HL-60 (cell line): ENCODE measurements around the gene BRSK2.

Source experiments
- DNase-seq, 2 experiments: peaks; one replicate each; pipeline ENCODE4 v3.0.0-alpha.2; 2010 to 2020; ENCODE audit warnings: low read depth in 1 of 2, low spot score in 1 of 2
- H3K27ac ChIP-seq: fragments of 250-450 bp; sonication (Bioruptor Pico); replicated peaks from 2 replicates; pipeline ENCODE4 v1.5.1; 2020; ENCODE audit warnings: mild to moderate bottlenecking, moderate library complexity
- H3K27me3 ChIP-seq: fragments of 250-450 bp; sonication (Bioruptor Pico); 2 replicates; pipeline ENCODE4 v1.5.1; 2021; ENCODE audit warnings: mild to moderate bottlenecking, moderate library complexity; ENCODE audit not compliant: insufficient read depth, poor library complexity, severe bottlenecking
- H3K4me3 ChIP-seq: replicated peaks from 2 replicates; pipeline ENCODE4 v1.5.1; 2011; ENCODE audit warnings: mild to moderate bottlenecking, control low read depth, low read length; ENCODE audit not compliant: insufficient read depth
- GABPA ChIP-seq: IDR thresholded peaks from 2 replicates; pipeline ENCODE4 v1.6.1; 2012; ENCODE audit warnings: low read depth
- POLR2AphosphoS5 ChIP-seq: IDR thresholded peaks from 2 replicates; pipeline ENCODE4 v1.6.1; 2012; ENCODE audit warnings: low read depth
- SPI1 ChIP-seq: IDR thresholded peaks from 2 replicates; pipeline ENCODE4 v1.6.1; 2012; ENCODE audit warnings: low read depth, mild to moderate bottlenecking, borderline replicate concordance
- TF ChIP-seq, protein P1 (sequence below): IDR thresholded peaks from 2 replicates; pipeline ENCODE4 v1.6.1; 2012; ENCODE audit warnings: low read depth; ENCODE audit not compliant: insufficient replicate concordance
- TF ChIP-seq, protein P2 (sequence below): IDR thresholded peaks from one replicate; pipeline ENCODE4 v1.5.1; 2011; ENCODE audit warnings: low read length, control low read depth, inconsistent platforms; ENCODE audit not compliant: insufficient read depth

Gene BRSK2

DNA sequence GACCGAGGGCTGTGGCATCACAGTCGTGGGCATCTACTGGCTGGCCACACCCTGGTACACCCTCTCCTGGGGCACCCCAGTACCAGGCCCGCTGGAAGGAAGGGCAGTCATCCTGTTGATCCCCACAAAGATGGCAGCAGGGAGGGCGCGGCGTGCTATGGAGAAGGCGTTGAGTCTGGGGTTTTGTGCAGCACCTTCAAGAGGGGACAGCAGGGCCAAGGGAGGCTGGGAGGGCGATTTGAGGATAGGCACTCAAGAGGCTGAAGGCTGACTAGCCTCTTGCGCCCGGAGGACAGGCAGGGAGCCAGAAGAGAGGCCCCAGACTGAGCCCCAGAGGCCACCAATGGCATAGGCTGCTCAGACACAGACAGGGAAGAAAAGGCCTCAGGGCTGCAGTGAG is 2.2 kb upstream of the BRSK2 start:
- peaks cover 47% of the 10 kb centered on the region for H3K27me3 ChIP-seq
- TF ChIP-seq POLR2AphosphoS5 (no peak), GABPA (no peak), SPI1 (no peak)
- TF ChIP-seq, protein P1, sequence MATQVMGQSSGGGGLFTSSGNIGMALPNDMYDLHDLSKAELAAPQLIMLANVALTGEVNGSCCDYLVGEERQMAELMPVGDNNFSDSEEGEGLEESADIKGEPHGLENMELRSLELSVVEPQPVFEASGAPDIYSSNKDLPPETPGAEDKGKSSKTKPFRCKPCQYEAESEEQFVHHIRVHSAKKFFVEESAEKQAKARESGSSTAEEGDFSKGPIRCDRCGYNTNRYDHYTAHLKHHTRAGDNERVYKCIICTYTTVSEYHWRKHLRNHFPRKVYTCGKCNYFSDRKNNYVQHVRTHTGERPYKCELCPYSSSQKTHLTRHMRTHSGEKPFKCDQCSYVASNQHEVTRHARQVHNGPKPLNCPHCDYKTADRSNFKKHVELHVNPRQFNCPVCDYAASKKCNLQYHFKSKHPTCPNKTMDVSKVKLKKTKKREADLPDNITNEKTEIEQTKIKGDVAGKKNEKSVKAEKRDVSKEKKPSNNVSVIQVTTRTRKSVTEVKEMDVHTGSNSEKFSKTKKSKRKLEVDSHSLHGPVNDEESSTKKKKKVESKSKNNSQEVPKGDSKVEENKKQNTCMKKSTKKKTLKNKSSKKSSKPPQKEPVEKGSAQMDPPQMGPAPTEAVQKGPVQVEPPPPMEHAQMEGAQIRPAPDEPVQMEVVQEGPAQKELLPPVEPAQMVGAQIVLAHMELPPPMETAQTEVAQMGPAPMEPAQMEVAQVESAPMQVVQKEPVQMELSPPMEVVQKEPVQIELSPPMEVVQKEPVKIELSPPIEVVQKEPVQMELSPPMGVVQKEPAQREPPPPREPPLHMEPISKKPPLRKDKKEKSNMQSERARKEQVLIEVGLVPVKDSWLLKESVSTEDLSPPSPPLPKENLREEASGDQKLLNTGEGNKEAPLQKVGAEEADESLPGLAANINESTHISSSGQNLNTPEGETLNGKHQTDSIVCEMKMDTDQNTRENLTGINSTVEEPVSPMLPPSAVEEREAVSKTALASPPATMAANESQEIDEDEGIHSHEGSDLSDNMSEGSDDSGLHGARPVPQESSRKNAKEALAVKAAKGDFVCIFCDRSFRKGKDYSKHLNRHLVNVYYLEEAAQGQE = no peak
- TF ChIP-seq, protein P2, sequence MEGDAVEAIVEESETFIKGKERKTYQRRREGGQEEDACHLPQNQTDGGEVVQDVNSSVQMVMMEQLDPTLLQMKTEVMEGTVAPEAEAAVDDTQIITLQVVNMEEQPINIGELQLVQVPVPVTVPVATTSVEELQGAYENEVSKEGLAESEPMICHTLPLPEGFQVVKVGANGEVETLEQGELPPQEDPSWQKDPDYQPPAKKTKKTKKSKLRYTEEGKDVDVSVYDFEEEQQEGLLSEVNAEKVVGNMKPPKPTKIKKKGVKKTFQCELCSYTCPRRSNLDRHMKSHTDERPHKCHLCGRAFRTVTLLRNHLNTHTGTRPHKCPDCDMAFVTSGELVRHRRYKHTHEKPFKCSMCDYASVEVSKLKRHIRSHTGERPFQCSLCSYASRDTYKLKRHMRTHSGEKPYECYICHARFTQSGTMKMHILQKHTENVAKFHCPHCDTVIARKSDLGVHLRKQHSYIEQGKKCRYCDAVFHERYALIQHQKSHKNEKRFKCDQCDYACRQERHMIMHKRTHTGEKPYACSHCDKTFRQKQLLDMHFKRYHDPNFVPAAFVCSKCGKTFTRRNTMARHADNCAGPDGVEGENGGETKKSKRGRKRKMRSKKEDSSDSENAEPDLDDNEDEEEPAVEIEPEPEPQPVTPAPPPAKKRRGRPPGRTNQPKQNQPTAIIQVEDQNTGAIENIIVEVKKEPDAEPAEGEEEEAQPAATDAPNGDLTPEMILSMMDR = no peak
- H3K4me3 ChIP-seq = no peak overlapping the region
- DNase-seq = no peak
- no peak overlapping the region for H3K27ac ChIP-seq

DNA sequence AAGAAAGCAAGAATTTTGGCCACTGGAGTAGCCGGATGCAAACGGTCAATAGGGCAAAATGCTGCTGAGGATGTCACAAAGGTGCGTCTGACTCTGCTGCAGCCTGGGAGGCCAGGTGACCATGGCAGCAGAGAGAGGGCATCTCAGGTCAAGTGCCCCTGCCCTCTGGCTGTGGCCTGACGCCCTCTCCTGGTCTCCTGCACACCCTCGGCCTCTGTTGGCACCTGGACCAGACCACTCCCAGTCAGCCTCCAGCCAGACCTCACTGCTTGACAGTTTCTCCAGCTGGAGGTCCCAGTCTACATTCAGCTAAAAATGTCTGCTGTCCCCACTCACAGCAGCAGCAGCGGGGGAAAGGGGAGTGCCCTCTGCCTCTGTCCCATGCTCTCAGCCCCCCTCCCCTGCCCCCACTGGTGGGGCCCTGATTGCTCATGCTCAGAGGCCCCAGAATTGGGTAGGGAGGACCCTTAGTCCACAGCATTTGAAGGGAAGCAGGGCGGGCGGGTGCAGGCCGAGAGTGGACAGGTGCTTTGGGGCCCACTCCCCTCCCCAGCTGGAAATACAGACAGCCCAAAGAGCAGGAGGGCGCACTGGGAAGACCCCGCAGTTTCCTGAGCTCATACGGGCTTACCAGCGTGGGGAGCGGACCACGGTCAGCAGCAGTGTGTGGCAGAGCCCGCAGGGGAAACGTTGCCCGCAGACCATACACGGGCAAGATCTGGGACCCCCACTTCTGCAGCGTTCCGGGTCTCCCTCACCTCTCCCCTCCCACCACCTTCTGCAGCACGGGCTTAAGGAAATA is 1.6 kb upstream of the BRSK2 start:
- DNase-seq = no peak
- TF ChIP-seq SPI1 (no peak), GABPA (no peak), POLR2AphosphoS5 (no peak)
- TF ChIP-seq, protein P2 = no peak
- TF ChIP-seq, protein P1 = no peak
- Histone ChIP-seq H3K27ac (no peak overlapping the region), H3K4me3 (no peak overlapping the region), H3K27me3 (peaks cover 43% of the 10 kb centered on the region)

DNA sequence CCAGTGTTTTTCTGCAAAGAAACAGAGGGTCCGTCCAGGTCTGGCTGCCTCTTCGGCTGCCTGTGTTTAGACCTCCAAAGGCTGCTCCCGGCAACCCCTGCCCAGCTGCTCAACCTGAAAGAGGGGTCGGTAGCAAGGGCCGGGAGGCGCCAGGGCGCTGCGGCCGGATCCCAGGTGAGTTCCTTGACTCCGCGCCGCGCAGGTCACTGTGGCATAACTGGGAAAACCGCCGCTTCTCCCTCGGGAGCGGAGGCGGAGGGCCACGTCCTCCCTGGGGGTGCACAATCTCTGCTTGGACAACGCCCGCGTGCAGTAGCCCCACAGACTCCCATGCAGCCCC is 1.0 kb upstream of the BRSK2 start:
- TF ChIP-seq, protein P1 = no peak
- no peak for TF ChIP-seq SPI1
- no peak for TF ChIP-seq GABPA
- TF ChIP-seq, protein P2 = no peak
- TF ChIP-seq POLR2AphosphoS5 = no peak
- peaks cover 43% of the 10 kb centered on the region for H3K27me3 ChIP-seq
- DNase-seq = no peak
- no peak overlapping the region for H3K27ac ChIP-seq
- no peak overlapping the region for H3K4me3 ChIP-seq
